ENCODE measurements around the gene EPB41.
"Not testable (repeated sequence)": the region's sequence is repeated elsewhere in the genome, so short reads cannot be mapped to it uniquely, and the experiment has no call there.

EPB41 gene

DNA sequence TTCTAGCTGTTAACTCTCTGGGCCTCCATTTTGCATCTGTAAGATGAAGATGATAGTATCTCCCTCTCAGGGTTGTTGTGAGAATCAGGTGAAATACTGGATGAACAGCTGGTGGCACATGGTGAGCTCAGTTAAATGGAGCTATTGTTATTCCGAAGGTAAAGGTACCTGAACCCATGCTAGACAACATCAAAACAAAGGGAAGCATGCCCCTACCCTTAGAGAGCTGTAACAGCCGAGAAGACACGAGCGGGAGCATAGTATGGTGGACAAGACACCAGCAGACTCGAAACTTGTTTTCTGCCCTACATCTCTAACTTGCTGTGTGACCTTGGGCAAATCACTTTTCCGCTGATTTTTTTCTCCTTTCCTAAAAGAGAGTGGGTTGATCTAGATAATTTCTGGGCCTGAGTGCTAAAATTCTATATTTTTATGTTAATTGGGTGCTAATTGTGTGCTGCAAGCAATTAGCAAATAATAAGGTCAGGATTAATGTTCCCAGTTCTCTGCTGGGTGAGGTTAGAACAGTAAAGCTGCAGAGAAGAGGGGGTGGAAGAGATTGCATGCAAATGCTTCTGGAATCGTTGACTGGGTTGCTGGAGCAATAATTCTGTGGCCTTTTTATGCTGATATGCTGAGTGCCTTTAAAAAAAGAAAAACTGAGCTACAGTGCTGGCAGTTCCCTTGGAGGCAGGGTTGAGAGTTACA lies 198.5 kb downstream of the EPB41 start:
- no peak for DNase-seq (ENCODE audit: low read depth)

GRCh38 chr1:29113413-29114117 lies 199.2 kb downstream of the EPB41 start:
- DNase-seq (ENCODE audit: low read depth) = no peak

DNA sequence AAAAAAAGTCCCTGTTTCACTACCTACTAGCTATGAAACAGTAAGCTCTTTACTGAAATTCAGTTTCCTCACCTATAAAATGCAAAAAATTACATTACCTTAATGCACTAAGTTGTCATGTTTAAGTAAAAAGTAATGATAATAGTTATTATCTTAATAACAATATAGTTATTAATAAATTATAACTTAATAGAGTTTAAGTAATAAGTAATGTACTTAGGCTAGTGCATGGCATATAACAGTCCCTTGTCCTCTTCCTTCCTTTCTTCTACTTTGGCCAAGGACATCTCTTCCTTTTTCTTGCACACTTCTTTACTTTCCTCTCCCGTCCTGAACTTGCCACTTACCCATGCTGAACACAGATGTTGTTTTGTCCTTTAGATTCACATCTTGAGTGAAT lies 200.3 kb downstream of the EPB41 start:
- DNase-seq (ENCODE audit: low read depth) = no peak

DNA sequence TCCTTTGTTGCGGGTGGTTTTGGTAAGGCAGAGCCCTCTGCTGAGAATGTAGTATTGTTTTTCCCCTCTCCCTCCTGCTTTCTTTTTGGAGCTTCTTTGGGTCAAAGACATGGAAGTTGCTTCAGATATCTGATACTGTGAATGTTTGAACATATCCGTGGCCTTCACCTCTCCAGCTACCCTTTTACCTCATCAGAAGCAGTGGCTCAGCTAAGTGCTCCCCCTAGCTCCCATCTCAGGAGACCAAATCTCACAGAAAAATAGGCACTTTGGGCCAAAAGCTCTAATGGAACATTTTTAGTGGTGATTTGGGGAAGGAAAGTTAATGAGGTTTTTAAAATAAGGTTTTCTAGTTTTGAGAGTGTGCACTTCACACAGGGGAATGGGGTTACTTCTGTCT lies 203.0 kb downstream of the EPB41 start:
- no peak for DNase-seq (ENCODE audit: low read depth)

- no peak for DNase-seq (ENCODE audit: low read depth)
Measured at GRCh38 chr1:29119121-29119929, 205.0 kb downstream of the EPB41 start.

DNA sequence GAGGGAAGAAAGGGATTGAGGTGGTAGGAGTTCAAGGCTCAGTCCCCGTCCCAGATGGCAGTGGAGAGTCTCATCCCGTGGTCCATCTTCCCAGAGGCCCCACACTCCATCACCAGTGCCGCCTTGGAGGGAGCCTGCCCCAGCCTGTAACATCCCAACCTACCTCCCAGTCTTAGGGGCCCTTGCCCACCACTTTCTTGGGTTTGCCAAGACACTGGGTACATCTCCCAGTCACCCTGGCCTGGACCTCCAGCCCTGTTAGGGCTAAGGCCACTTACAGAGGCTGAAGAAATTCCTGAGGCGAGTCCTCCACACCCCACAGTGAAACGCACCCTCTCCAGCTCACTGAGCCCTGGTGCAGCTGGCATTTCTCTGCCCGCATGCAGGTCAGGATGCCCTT lies 206.0 kb downstream of the EPB41 start:
- DNase-seq (ENCODE audit: low read depth) = no peak

DNA sequence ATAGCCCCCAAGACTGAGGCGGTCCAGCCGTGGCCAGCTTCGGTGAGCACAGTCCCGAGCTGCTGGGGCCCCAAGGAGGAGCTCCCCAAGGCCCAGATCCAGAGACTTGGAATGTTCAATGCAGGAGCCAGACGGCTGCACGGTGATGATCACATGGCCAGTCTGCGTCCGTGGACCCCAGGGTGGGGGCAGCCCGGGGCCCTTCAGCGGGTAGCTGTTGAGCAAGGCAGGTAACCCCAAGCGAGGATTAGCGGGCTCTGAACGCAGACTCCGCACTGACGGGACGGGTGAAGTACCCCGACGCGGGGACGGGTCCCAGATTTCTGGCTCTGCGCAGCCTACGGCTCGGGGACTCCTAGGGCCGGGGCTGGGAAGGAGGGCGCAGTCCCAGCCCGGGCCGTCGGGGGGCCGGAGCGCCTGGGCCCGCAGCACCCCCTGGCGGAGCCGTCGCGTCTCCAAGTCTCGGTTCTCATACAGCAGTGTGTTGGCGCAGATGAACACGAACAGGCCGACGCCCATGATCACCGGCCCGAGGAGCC lies 206.6 kb downstream of the EPB41 start:
- DNase-seq (ENCODE audit: low read depth) = peak; percentile 69

GRCh38 chr1:29121516-29121935 lies 207.2 kb downstream of the EPB41 start:
- DNase-seq (ENCODE audit: low read depth) = no peak

GRCh38 chr1:29121936-29122681 lies 207.7 kb downstream of the EPB41 start:
- DNase-seq (ENCODE audit: low read depth) = peak; percentile 10

- DNase-seq (ENCODE audit: low read depth) = no peak
Measured at GRCh38 chr1:29122682-29123052, 208.3 kb downstream of the EPB41 start.

DNA sequence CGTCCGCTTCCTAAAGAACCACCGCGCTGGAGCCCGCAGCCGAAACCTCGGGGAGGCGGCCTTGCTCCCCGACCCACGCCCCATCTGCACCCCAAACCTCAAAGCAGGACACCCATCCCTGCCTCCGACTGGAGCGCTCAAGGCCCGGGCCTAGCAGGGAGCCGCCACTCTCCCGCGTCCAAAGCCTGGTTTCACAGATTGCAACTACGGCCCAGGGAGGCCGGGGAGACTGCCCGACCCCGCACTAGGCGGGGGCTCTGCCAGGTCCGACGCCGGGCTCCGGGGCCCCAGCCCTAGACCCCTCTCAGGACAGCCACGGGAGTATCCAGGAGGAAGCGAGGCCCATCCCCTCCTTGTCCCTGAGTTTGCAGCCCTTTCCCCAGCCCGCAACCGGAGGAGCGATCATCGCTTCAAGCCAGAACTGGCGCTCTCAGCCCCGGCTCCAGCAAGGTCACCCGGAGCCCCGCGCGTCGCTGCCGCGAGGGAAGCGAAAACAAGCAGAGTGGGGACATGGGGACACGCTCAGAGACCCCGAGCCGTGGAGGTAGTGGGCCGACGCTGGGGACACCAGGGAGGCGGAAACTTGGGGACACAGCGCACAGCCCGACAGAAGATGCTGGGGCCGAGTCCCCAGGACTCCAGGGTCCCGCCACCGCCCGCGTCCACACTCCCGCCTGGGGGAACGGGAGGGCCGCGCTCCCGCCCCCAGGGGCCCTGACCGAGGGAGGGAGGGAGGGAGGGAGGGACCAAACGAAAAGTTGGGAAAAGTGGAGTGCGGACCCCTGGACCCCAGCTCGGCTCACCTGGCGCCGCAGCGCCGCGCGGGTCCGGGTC lies 208.9 kb downstream of the EPB41 start:
- peak; percentile 23 for DNase-seq (ENCODE audit: low read depth)

DNA sequence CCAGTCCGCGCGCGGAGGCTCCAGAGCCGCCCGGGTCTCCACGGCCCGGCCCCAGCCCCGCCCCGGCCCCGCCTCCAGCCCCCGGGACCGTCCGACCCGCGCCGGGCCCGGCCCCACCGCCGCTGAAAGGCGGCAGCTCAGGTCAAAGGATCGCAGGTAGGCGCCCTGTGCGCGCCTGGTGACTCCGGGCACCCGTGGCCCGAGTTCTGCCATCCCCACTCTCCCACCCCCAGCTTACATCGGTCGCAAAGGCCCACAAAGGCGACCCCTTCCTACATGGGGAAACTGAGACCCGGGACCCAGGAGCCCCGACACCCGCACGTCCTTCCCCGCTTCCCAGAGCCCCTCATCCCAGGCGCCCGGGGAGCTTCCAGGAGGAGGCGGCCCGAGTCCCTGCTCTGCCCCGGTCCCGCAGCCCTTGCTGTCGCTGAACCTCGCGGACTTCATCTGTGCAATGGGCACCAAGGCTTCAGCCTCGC lies 209.6 kb downstream of the EPB41 start, which contains the start of gene TMEM200B:
Gene TMEM200B, minus strand, starts transcription at position 17 of the 479 bp plus-strand sequence. CDS start 2,075 bp downstream, outside the sequence.
- DNase-seq (ENCODE audit: low read depth) = no peak

GRCh38 chr1:29124366-29125236 lies 210.2 kb downstream of the EPB41 start:
- DNase-seq (ENCODE audit: low read depth) = peak; percentile 71

DNA sequence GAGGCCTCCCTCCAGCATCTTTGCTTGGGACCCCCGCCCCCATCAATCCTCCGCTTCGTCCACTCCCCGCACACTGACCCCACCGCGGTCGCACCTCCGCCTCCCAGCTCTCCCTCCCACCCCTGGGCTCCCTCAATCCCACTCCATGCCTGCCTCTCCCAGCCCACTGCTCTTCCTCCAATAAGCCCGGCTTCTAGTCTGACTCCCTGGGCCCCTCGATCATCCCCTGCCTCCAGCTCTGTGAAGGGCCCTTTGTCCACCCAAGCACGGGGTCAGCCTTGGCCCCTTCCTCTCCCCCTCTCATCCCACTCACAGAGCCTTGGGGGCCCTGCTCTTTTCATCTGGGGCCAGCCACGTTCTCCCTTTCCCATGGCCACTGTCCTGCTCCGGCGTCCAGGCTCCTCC lies 210.9 kb downstream of the EPB41 start:
- DNase-seq (ENCODE audit: low read depth) = no peak

DNA sequence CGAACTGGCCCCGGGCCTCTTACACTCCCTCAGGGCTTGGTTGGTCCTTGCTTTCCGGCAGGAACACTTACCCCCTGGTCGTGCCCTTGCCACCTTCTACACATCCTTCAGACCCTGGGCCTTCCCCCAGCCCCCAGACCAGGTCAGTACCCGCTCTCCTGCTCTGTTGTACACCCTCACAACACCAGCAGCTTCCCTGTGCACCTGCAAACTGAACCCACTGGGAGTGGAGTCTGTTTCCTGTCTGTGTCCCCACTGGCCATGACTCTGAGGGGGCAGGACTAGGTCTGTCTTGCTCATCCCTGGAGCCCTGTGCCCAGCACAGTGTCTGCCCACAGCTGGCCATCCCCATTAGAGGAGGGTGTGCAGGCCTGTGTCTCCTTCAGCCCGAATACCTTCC lies 211.4 kb downstream of the EPB41 start:
- no peak for DNase-seq (ENCODE audit: low read depth)

GRCh38 chr1:29126198-29126597 lies 211.8 kb downstream of the EPB41 start:
- no peak for DNase-seq (ENCODE audit: low read depth)

- no peak for DNase-seq (ENCODE audit: low read depth)
Measured at GRCh38 chr1:29128739-29129138, 214.4 kb downstream of the EPB41 start.

DNA sequence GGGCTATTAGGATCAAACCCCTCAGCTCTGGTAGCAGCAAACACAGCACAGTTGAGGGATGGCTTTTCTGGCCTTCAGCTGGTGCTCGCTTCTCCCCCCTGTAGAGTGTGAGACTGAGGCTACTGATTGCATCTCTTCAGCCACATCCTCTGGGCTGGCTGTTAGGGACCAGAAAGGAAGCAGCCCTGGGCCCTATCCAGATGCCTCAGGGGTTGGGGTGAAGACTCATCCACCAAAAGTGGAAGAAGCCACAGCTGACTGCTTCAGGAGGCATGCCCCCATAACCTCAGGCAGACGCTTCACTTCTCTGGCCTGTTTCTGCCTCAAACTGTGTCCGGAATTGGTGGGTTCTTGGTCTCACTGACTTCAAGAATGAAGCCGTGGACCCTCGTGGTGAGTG lies 215.5 kb downstream of the EPB41 start:
- no peak for DNase-seq (ENCODE audit: low read depth)

- DNase-seq (ENCODE audit: low read depth) = not testable (repeated sequence)
Measured at GRCh38 chr1:29131056-29131455, 216.7 kb downstream of the EPB41 start.
